GM21423 (cell line): ENCODE measurements around the gene PRR3.
"Not testable (repeated sequence)": the region's sequence is repeated elsewhere in the genome, so short reads cannot be mapped to it uniquely, and the experiment has no call there.

Source experiments
- ATAC-seq: cut with Tn5 transposase; IDR thresholded peaks from one replicate; pipeline ENCODE4 v1.9.1; 2021; ENCODE audit warnings: mild to moderate bottlenecking, moderate library complexity; ENCODE audit not compliant: unreplicated experiment

Gene PRR3

GRCh38 chr6:30570263-30570662, 13.2 kb downstream of the PRR3 start:
- ATAC-seq = no peak

GRCh38 chr6:30570740-30571074, 13.6 kb downstream of the PRR3 start:
- ATAC-seq = peak; percentile 17

GRCh38 chr6:30571075-30571761, 14.1 kb downstream of the PRR3 start, which contains the start of gene ABCF1:
TSS of gene ABCF1 (plus strand) at chr6:30571442. CDS start at chr6:30571488, 46 bp downstream.
- ATAC-seq = peak; percentile 92

GRCh38 chr6:30571762-30572082, 14.6 kb downstream of the PRR3 start:
- ATAC-seq = no peak

GRCh38 chr6:30572148-30572547, 15.1 kb downstream of the PRR3 start:
- ATAC-seq = no peak

GRCh38 chr6:30573113-30573512, 16.0 kb downstream of the PRR3 start:
- ATAC-seq = no peak

- ATAC-seq = no peak
Observed at GRCh38 chr6:30578051-30578450, 21.0 kb downstream of the PRR3 start.

- no peak for ATAC-seq
Observed at GRCh38 chr6:30583921-30584320, 26.8 kb downstream of the PRR3 start.

- no peak for ATAC-seq
Observed at GRCh38 chr6:30589754-30590358, 32.8 kb downstream of the PRR3 start.

- no peak for ATAC-seq
Observed at GRCh38 chr6:30590509-30590908, 33.4 kb downstream of the PRR3 start.

- no peak for ATAC-seq
Observed at GRCh38 chr6:30591008-30591407, 33.9 kb downstream of the PRR3 start.

GRCh38 chr6:30592287-30592686, 35.2 kb downstream of the PRR3 start:
- no peak for ATAC-seq

GRCh38 chr6:30597315-30598144, 40.4 kb downstream of the PRR3 start:
- not testable (repeated sequence) for ATAC-seq

GRCh38 chr6:30598912-30599624, 42.0 kb downstream of the PRR3 start:
- ATAC-seq = no peak

- ATAC-seq = no peak
Observed at GRCh38 chr6:30599625-30600324, 42.7 kb downstream of the PRR3 start.

- no peak for ATAC-seq
Observed at GRCh38 chr6:30600451-30600961, 43.4 kb downstream of the PRR3 start.

- ATAC-seq = no peak
Observed at GRCh38 chr6:30601436-30601814, 44.3 kb downstream of the PRR3 start.

GRCh38 chr6:30601815-30602641, 44.9 kb downstream of the PRR3 start:
- ATAC-seq = no peak

GRCh38 chr6:30603961-30604360, 46.9 kb downstream of the PRR3 start:
- no peak for ATAC-seq

- ATAC-seq = no peak
Observed at GRCh38 chr6:30610065-30610464, 53.0 kb downstream of the PRR3 start.
